GM23338 (cell line): Measurements from ENCODE around the gene TMEM132D. TPM values are rescaled to one million over a fixed set of nuclear protein-coding genes. Genes with fewer than 3 reads are reported as not detected.

Source experiments
- ATAC-seq: fragments of 200-7000 bp; cut with Tn5 transposase; 3 replicates; pipeline ENCODE4 v1.9.1; 2020
- DNase-seq: peaks from one replicate; pipeline ENCODE4 v3.0.0-alpha.2; 2015; ENCODE audit warnings: low spot score
- H2AFZ ChIP-seq: fragments of 200-600 bp; sonication (generic); 2 replicates; pipeline ENCODE4 v1.8.0; 2016; ENCODE audit warnings: antibody characterized with exemption, mild to moderate bottlenecking, moderate library complexity
- H3F3A ChIP-seq: fragments of 200-600 bp; sonication (generic); replicated peaks from 2 replicates; pipeline ENCODE4 v1.8.0; 2017; ENCODE audit warnings: antibody characterized with exemption, mixed run types, low read depth
- H3K27ac ChIP-seq: fragments of 200-600 bp; sonication (generic); 2 replicates; pipeline ENCODE4 v1.6.1; 2016; ENCODE audit warnings: low read depth
- H3K27me3 ChIP-seq: fragments of 200-600 bp; sonication (generic); 2 replicates; pipeline ENCODE4 v1.8.0; 2016; ENCODE audit warnings: mild to moderate bottlenecking, mixed run types, moderate library complexity; ENCODE audit not compliant: insufficient read depth
- H3K36me3 ChIP-seq: fragments of 200-600 bp; sonication (generic); 2 replicates; pipeline ENCODE4 v1.8.0; 2016; ENCODE audit warnings: mild to moderate bottlenecking; ENCODE audit not compliant: insufficient read depth
- H3K4me1 ChIP-seq: fragments of 200-600 bp; sonication (generic); 2 replicates; pipeline ENCODE4 v1.8.0; 2016; ENCODE audit warnings: mild to moderate bottlenecking, moderate library complexity; ENCODE audit not compliant: insufficient read depth
- H3K4me2 ChIP-seq: fragments of 200-600 bp; sonication (generic); 2 replicates; pipeline ENCODE4 v1.7.1; 2017; ENCODE audit warnings: mixed run types
- H3K4me3 ChIP-seq: fragments of 200-600 bp; sonication (generic); 2 replicates; pipeline ENCODE4 v1.6.1; 2016; ENCODE audit warnings: mixed run types
- H3K79me2 ChIP-seq: fragments of 200-600 bp; sonication (generic); replicated peaks from 2 replicates; pipeline ENCODE4 v1.8.0; 2017; ENCODE audit warnings: mild to moderate bottlenecking; ENCODE audit not compliant: insufficient read depth
- H3K9me2 ChIP-seq: fragments of 200-600 bp; sonication (generic); 2 replicates; pipeline ENCODE4 v1.8.0; 2017; ENCODE audit not compliant: insufficient read depth
- H4K20me1 ChIP-seq: fragments of 200-600 bp; sonication (generic); replicated peaks from 2 replicates; pipeline ENCODE4 v1.8.0; 2017; ENCODE audit warnings: mild to moderate bottlenecking; ENCODE audit not compliant: insufficient read depth
- H3K27ac Mint-ChIP-seq: 2 replicates; pipeline ENCODE4 v1.8.0; 2020; ENCODE audit warnings: inconsistent platforms, mild to moderate bottlenecking, moderate library complexity, mixed read lengths
- H3K27me3 Mint-ChIP-seq: 3 replicates; pipeline ENCODE4 v1.8.0; 2022; ENCODE audit warnings: low read depth, mild to moderate bottlenecking, moderate library complexity, mixed read lengths, inconsistent platforms; ENCODE audit not compliant: insufficient read depth, poor library complexity
- H3K36me3 Mint-ChIP-seq: 3 replicates; pipeline ENCODE4 v1.8.0; 2021; ENCODE audit warnings: low read depth, mild to moderate bottlenecking, inconsistent platforms, moderate library complexity, mixed read lengths
- H3K4me1 Mint-ChIP-seq: 3 replicates; pipeline ENCODE4 v1.8.0; 2020; ENCODE audit warnings: mild to moderate bottlenecking, inconsistent platforms, mixed read lengths
- H3K4me3 Mint-ChIP-seq: 3 replicates; pipeline ENCODE4 v1.8.0; 2021; ENCODE audit warnings: moderate library complexity, mild to moderate bottlenecking, inconsistent platforms, mixed read lengths
- H3K9me3 Mint-ChIP-seq: 3 replicates; pipeline ENCODE4 v1.8.0; 2020; ENCODE audit warnings: moderate library complexity, mild to moderate bottlenecking, inconsistent platforms, mixed read lengths
- CREB1 ChIP-seq: fragments of 250-450 bp; sonication (Bioruptor Pico); IDR thresholded peaks from 2 replicates; pipeline ENCODE4 v1.5.0; 2020; ENCODE audit warnings: low read depth, mild to moderate bottlenecking, moderate library complexity
- CTCF ChIP-seq, 2 experiments: fragments of 200-600 bp in 1 of 2; sonication (generic) in 1 of 2; conservative IDR thresholded peaks; 2 replicates each; pipeline versions ENCODE4 v1.5.1 to v1.6.1; 2016 to 2017; ENCODE audit warnings: antibody characterized with exemption in 2 of 2, low read depth in 2 of 2, mild to moderate bottlenecking in 2 of 2, moderate library complexity in 1 of 2
- EZH2 ChIP-seq: fragments of 200-600 bp; sonication (generic); IDR thresholded peaks from one replicate; pipeline ENCODE4 v1.8.0; 2017; ENCODE audit warnings: antibody characterized with exemption, mild to moderate bottlenecking, low read depth; ENCODE audit not compliant: unreplicated experiment
- EZH2phosphoT487 ChIP-seq: fragments of 200-600 bp; sonication (generic); IDR thresholded peaks from one replicate; pipeline ENCODE4 v1.8.1; 2018; ENCODE audit warnings: antibody characterized with exemption; ENCODE audit not compliant: unreplicated experiment
- JUNB ChIP-seq: IDR thresholded peaks from one replicate; pipeline ENCODE4 v1.6.1; 2016; ENCODE audit warnings: antibody characterized with exemption; ENCODE audit not compliant: unreplicated experiment
- NANOG ChIP-seq: IDR thresholded peaks from 2 replicates; pipeline ENCODE4 v1.6.1; 2016; ENCODE audit warnings: antibody characterized with exemption, borderline replicate concordance
- POLR2AphosphoS5 ChIP-seq: IDR thresholded peaks from 2 replicates; pipeline ENCODE4 v1.6.1; 2016; ENCODE audit warnings: antibody characterized with exemption, low read depth
- REST ChIP-seq: IDR thresholded peaks from one replicate; pipeline ENCODE4 v1.6.1; 2018; ENCODE audit warnings: antibody characterized with exemption; ENCODE audit not compliant: unreplicated experiment
- STAT1 ChIP-seq: IDR thresholded peaks from one replicate; pipeline ENCODE4 v1.6.1; 2016; ENCODE audit warnings: antibody characterized with exemption; ENCODE audit not compliant: unreplicated experiment
- ZNF114 ChIP-seq: fragments of 250-450 bp; sonication (Bioruptor Pico); IDR thresholded peaks from 2 replicates; pipeline ENCODE4 v1.5.0; 2020; ENCODE audit warnings: mild to moderate bottlenecking, moderate library complexity
- ZNF331 ChIP-seq: fragments of 250-450 bp; sonication (Bioruptor Pico); IDR thresholded peaks from 2 replicates; pipeline ENCODE4 v1.5.0; 2020; ENCODE audit warnings: low read depth, mild to moderate bottlenecking, moderate library complexity
- ZNF462 ChIP-seq: fragments of 250-450 bp; sonication (Bioruptor Pico); IDR thresholded peaks from 2 replicates; pipeline ENCODE4 v1.5.0; 2020; ENCODE audit warnings: mild to moderate bottlenecking, moderate library complexity
- polyA plus RNA-seq: library from polyadenylated mRNA; unstranded; fragments of >200 nt; fragmentation: Nextera tagmentation; extraction: Ambion mirVana; gene quantifications from 2 replicates; pipeline ENCODE4 v1.2.1, GENCODE V29; 2016
- total RNA-seq: library from RNA; depleted of rRNA; stranded (reverse); fragments of >200 nt; shearing (Covaris generic); gene quantifications from 2 replicates; pipeline ENCODE4 v1.2.3, GENCODE V29; 2014
- TF ChIP-seq, protein P1 (sequence below): IDR thresholded peaks from 2 replicates; pipeline ENCODE4 v1.6.1; 2016; ENCODE audit warnings: antibody characterized with exemption

TMEM132D gene
- total and polyA plus RNA-seq, 2 experiments from 2014 or later = 0.44 to 5.3 TPM

DNA sequence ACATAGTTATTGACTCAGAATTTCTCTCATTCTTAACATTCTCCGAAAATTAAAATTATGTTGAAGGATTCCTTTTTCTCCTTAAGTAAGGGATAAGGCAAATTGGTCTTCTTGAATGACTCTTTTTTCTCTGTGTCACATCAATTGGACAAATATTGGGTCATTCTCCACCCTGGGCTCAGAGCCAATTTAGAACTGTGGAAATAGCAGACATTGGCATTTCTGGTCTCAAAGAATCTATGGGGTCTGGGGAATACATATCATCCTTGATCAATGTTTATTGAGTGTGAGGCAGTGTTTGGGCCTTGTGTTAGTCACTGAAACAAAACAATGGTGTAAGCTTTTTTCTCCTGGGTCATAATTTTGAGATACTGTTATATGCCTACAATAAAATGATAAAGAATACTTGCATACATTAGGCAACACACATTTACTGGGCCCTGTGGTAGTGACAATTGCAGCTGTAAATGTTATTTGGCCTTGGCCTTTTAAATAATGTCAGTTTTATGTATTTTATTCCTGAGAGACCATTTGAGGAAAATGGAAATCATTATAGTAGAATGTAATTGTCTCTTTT, 414.6 kb downstream of the TMEM132D start:
- no peaks in the 10 kb centered on the region; the same call in 1 of the 2 replicates for H3K4me1 ChIP-seq
- Mint-ChIP-seq H3K36me3 (peaks cover 50% of the 10 kb centered on the region), H3K27me3 (peaks cover 3% of the 10 kb centered on the region), H3K27ac (no peak overlapping the region), H3K4me1 (no peaks in the 10 kb centered on the region), H3K9me3 (peaks cover 88% of the 10 kb centered on the region; the same call in 2 of the 3 replicates), H3K4me3 (no peak overlapping the region)
- H3K36me3 ChIP-seq = no peaks in the 10 kb centered on the region
- DNase-seq (no peak), ATAC-seq (no peak)
- no peaks in the 10 kb centered on the region for H3F3A ChIP-seq
- H4K20me1 ChIP-seq = no peaks in the 10 kb centered on the region
- no peaks in the 10 kb centered on the region for H3K9me2 ChIP-seq
- no peak overlapping the region for H3K4me2 ChIP-seq
- no peak overlapping the region for H3K4me3 ChIP-seq
- no peak for TF ChIP-seq REST
- no peak for TF ChIP-seq ZNF114 (CRISPR knock-in tag)
- no peak for TF ChIP-seq STAT1
- TF ChIP-seq EZH2 = no peak
- no peak for TF ChIP-seq CREB1 (CRISPR knock-in tag)
- TF ChIP-seq POLR2AphosphoS5 = no peak
- no peak for TF ChIP-seq ZNF331
- TF ChIP-seq, protein P1, sequence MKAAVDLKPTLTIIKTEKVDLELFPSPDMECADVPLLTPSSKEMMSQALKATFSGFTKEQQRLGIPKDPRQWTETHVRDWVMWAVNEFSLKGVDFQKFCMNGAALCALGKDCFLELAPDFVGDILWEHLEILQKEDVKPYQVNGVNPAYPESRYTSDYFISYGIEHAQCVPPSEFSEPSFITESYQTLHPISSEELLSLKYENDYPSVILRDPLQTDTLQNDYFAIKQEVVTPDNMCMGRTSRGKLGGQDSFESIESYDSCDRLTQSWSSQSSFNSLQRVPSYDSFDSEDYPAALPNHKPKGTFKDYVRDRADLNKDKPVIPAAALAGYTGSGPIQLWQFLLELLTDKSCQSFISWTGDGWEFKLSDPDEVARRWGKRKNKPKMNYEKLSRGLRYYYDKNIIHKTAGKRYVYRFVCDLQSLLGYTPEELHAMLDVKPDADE = no peak
- TF ChIP-seq EZH2phosphoT487 = no peak
- no peak for TF ChIP-seq NANOG
- no peak for TF ChIP-seq CTCF (conservative IDR thresholded peaks at IDR 0.05; ENCODE audit: low read depth in 2 of 2)
- no peak for TF ChIP-seq JUNB
- no peak for TF ChIP-seq ZNF462 (CRISPR knock-in tag)
- no peaks in the 10 kb centered on the region for H3K79me2 ChIP-seq
- no peak overlapping the region for H3K27ac ChIP-seq
- H2AFZ ChIP-seq = no peak overlapping the region
- no peaks in the 10 kb centered on the region for H3K27me3 ChIP-seq
